Measurements from ENCODE around the gene ACSF3. TPM values are rescaled to one million over a fixed set of nuclear protein-coding genes. Genes with fewer than 3 reads are reported as not detected.

Gene ACSF3
- total RNA-seq, 2 donors from 2014 or later, result 33.1 to 59.9 TPM

Other genes with a start within 250 kb of the ACSF3 start
- gene GALNS, start 236.9 kb upstream of the ACSF3 start, total RNA-seq, result 10 to 100 TPM; 29.3 to 50.3 TPM
- gene TRAPPC2L, start 236.7 kb upstream of the ACSF3 start, total RNA-seq, result 10 to 100 TPM; 36.0 to 63.5 TPM
- not detected for gene PABPN1L, start 227.2 kb upstream of the ACSF3 start, total RNA-seq
- 1 to 10 TPM in 1 of 2 donors, under 1 TPM in 1; 0.76 to 1.1 TPM for gene CBFA2T3, start 116.6 kb upstream of the ACSF3 start, total RNA-seq
- under 1 TPM in 1 of 2 donors, not detected in 1; 0.75 TPM for gene CDH15, start 77.9 kb downstream of the ACSF3 start, total RNA-seq
- gene SLC22A31, start 106.7 kb downstream of the ACSF3 start, total RNA-seq, result 1 to 10 TPM; 1.6 to 3.7 TPM
- gene ZNF778, start 123.9 kb downstream of the ACSF3 start, total RNA-seq, result 10 to 100 TPM in 1 of 2 donors, 1 to 10 TPM in 1; 6.1 to 12.2 TPM

Measured in activated naive CD4-positive, alpha-beta T cell treated with anti-CD3 and anti-CD28 coated beads, Interleukin-2, amount 50 U/mL, for 72 hours (primary cell).